ENCODE measurements around the gene RARRES2.
"Not testable (repeated sequence)": the region's sequence is repeated elsewhere in the genome, so short reads cannot be mapped to it uniquely, and the experiment has no call there.

Gene RARRES2

GRCh38 chr7:150341263-150342120 lies at the start of gene RARRES2:
TSS of gene RARRES2 (minus strand) at chr7:150341629. CDS start at chr7:150340609, 1,020 bp downstream.
- no peak for DNase-seq (ENCODE audit: low read depth)

DNA sequence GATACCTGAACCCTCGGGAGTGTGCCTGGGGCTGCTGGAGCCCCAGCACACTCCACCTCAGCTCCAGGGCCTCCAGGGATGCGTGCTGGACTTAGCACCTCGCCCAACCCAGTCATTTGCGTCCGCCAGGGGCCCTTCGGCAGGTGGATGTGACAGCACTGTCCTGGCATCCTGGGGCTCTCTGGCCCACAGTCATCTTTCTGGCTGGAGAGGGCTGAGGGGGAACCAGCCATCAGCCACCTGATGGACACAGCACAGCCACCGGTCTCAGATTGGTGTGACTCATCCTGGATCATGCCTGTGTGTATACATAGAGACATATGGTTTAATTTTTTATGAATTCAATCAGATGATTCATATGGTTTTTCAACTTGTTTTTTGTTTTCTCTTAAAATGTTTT lies 48.8 kb upstream of the RARRES2 start:
- no peak for DNase-seq (ENCODE audit: low read depth)

GRCh38 chr7:150389532-150389816 lies 48.0 kb upstream of the RARRES2 start:
- DNase-seq (ENCODE audit: low read depth) = no peak

GRCh38 chr7:150388709-150389531 lies 47.5 kb upstream of the RARRES2 start:
- no peak for DNase-seq (ENCODE audit: low read depth)

GRCh38 chr7:150388306-150388705 lies 46.9 kb upstream of the RARRES2 start:
- DNase-seq (ENCODE audit: low read depth) = no peak

- not testable (repeated sequence) for DNase-seq (ENCODE audit: low read depth)
These were observed 44.5 kb upstream of the RARRES2 start for GRCh38 chr7:150385884-150386283.

DNA sequence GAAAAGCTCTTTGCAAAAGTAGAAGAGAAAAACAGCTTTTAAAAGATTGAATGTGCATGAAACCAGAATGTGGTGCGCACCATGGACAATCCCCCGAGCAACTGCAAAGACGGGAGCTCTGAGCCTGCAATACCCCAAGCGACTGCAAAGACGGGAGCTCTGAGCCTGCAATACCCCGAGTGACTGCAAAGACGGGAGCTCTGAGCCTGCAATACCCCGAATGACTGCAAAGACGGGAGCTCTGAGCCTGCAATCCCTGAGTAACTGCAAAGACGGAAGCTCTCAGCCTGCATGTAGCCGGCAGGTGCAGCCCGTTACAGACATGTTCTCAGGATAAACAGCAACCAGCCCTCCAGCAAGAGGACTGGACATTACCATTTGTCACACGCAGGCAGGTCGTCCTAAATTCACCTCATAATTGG lies 43.9 kb upstream of the RARRES2 start:
- DNase-seq (ENCODE audit: low read depth) = no peak

GRCh38 chr7:150384406-150385301 lies 43.2 kb upstream of the RARRES2 start:
- no peak for DNase-seq (ENCODE audit: low read depth)

- DNase-seq (ENCODE audit: low read depth) = no peak
These were observed 42.4 kb upstream of the RARRES2 start for GRCh38 chr7:150383710-150384397.

- no peak for DNase-seq (ENCODE audit: low read depth)
These were observed 41.4 kb upstream of the RARRES2 start for GRCh38 chr7:150382844-150383225.

- DNase-seq (ENCODE audit: low read depth) = no peak
These were observed 40.9 kb upstream of the RARRES2 start for GRCh38 chr7:150382123-150382843.

DNA sequence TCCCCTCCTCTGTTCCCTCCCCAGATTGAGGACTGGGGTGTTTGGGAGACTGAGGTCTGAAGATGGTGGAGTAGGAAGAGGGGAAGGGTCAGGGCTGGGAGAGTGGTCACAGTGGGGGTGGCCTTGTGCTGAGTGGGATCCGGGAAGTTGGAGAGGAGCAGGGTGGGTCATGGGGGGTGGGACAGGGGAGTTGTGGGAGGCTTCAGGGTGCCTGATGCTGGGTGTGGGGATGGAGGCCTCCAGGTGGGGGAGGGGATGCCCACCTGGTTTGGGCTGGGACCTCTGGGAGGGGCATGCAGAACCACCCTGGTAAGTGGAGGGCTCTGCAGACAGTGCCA lies 40.3 kb upstream of the RARRES2 start:
- DNase-seq (ENCODE audit: low read depth) = no peak

DNA sequence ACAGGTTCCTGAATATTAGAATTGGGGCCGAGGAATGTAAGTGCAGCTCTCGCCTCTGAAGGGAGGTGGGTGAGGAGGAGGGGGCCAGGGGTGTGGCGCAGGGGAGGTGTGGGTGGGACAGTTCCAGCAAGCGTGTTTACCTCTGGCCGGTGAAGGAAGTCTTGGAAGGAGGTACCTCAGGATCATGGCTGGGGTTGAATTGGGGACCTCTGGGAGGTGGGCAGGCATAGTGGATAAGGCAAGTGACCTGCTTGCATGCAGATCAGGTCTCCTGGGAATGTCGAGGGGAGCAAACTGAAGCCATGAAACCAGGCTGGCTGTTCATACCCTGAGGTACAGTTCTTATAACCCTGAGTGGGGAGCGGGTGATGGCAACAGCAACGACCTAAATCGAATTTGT lies 39.7 kb upstream of the RARRES2 start:
- no peak for DNase-seq (ENCODE audit: low read depth)

- DNase-seq (ENCODE audit: low read depth) = no peak
These were observed 39.0 kb upstream of the RARRES2 start for GRCh38 chr7:150380463-150380862.

DNA sequence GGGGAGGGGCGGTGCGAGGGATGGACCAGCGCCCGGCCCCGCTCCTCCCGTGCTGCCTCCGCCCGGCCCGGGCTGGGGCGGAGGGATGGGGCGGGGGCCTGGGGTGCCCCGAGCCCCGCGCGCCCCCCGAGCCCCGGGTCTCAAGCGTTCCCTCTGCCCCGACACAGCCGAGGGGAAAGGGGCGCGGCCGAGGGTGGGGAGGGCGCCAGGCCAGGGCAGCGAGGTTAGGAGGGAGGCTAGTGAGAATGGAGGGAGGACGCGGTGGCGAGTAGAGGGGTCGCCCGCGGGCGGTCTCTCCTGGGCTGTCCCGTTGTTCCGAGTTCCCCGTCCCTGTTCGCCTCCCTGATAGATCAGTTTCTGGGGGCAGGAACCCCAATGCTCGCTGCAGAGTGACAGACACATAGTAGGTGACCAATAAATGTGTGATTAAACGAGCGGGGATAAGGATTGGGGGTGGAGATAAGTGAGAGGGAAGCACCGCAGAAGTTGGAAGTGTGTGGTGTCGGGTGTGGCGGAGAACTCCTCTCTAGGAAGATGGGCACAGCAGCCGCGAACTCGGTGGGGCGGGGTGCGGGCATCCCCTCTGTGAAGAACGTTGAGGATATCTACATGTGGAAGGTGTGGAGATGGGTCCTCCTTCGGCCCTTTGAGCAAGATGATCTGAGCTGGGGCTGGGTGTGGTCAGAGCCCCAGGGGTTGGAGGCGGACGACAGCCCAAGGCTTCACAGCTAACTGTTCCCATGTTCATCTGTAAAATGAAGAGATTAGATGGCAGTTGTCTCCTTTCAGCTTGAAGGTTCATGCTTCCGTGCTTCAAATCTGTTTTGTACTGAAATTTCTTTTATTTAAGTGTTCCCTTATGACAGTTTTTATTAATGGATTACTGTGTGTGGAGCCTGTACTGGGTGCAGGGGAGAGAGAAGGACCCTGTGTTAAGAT lies 38.3 kb upstream of the RARRES2 start:
- no peak for DNase-seq (ENCODE audit: low read depth)

GRCh38 chr7:150378853-150379440 lies 37.5 kb upstream of the RARRES2 start, which contains the start of gene ZNF775:
TSS of gene ZNF775 (plus strand) at chr7:150379330. CDS start at chr7:150388471, 9,141 bp downstream.
- no peak for DNase-seq (ENCODE audit: low read depth)

DNA sequence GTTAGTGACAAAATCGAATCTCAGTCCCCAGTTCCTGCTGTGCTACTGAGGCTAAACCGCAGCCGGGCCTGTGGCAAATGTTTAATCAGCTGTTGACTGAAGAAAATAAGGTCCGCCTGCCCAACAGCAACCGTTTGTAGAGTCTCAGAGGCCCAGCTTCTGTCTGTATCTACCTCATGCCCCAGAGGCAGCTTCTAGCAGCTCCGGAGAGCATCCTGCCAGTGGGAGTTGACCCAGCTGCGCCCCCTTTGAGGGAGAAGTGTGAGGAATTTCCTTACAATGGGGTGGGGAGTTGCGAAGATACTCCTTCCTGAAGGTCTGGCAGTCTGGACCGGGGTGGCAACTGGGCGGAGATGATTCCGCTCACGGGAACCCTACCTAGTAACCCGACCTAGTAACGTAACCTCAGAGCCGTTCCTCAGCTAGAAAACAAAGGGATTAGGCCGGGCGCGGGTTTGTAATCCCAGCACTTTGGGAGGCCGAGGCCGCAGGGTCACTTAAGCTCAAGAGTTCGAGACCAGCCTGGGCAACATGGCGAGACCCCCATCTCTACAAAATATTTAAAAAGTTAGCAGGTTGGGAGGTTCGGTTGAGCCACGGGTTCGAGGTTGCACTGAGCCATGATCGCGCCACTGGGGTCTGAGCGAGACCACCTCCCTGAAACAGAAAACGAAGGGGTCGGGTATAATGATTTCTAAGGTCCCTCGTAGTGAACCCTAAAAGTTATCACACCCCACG lies 36.9 kb upstream of the RARRES2 start:
- DNase-seq (ENCODE audit: low read depth) = no peak

DNA sequence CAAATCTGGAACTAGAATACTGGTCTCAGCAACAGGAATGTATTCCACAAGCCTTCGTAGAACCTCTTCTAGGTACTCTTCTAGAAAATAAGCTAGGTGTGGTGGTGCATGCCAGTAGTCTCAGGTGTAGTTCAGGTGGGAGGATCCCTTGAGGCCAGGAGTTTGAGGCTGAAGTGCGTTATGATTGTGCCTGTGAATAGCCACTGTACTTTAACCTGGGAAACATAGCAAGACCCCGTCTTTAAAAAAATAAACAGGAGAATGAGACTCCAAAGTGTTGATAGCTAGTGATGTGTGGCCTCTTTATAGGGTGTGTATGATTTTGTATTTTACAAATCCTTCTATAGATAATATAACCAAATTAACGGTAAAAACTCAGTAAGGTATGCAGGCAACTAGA lies 36.2 kb upstream of the RARRES2 start:
- no peak for DNase-seq (ENCODE audit: low read depth)

DNA sequence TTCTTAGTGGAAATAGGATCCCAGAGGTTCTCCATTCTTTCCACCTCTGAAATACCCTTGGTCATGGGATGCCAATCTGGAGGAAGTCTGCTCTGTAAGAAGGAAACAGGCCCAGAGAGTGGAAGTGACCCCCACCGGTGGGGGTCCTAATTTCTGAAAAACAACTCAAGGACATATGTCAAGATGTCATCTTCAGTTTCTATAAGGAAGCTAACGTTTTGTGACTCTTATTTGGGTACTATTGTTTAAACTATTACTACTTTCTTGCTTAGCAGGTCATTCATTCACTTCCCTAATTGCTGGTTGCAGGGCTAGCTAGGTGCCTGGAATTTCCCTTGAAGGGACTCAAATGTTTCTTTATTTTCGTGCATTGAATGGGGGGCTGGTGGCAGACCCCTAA lies 35.8 kb upstream of the RARRES2 start:
- DNase-seq (ENCODE audit: low read depth) = no peak

Data from HS-27A (cell line).